SU-DHL-6 (cell line): Measurements from ENCODE around the gene MAGEB6B.

Experiments
- H2AFZ ChIP-seq: fragments of 200-600 bp; sonication (generic); 2 replicates; pipeline ENCODE4 v1.6.1; 2014; ENCODE audit warnings: low read depth, mild to moderate bottlenecking, moderate library complexity, mixed read lengths, antibody characterized with exemption, low read length; ENCODE audit not compliant: severe bottlenecking
- H3F3A ChIP-seq: fragments of 200-600 bp; shearing (Covaris generic); 2 replicates; pipeline ENCODE4 v1.6.0; 2016; ENCODE audit warnings: antibody characterized with exemption, mild to moderate bottlenecking; ENCODE audit not compliant: insufficient read depth
- H3K27ac ChIP-seq: fragments of 200-600 bp; sonication (generic); 2 replicates; pipeline ENCODE4 v1.5.1; 2016; ENCODE audit warnings: low read depth, mild to moderate bottlenecking, low read length, moderate library complexity, mixed read lengths
- H3K27me3 ChIP-seq: fragments of 200-600 bp; sonication (generic), shearing (Covaris generic); 2 replicates; pipeline ENCODE4 v1.6.0; 2014; ENCODE audit warnings: mild to moderate bottlenecking, low read length
- H3K36me3 ChIP-seq: fragments of 200-600 bp; sonication (generic); 2 replicates; pipeline ENCODE4 v1.6.1; 2014; ENCODE audit warnings: mild to moderate bottlenecking, low read length, mixed read lengths
- H3K4me2 ChIP-seq: fragments of 300-600, 200-600 bp; shearing (Covaris generic), sonication (generic); 2 replicates; pipeline ENCODE4 v1.6.0; 2014; ENCODE audit warnings: low read length, low read depth, mild to moderate bottlenecking; ENCODE audit not compliant: poor library complexity, severe bottlenecking
- H3K4me3 ChIP-seq: fragments of 200-600 bp; sonication (generic); 2 replicates; pipeline ENCODE4 v1.5.1; 2014; ENCODE audit warnings: antibody characterized with exemption, low read length, mild to moderate bottlenecking, mixed read lengths; ENCODE audit not compliant: insufficient read depth, poor library complexity, severe bottlenecking
- H3K79me2 ChIP-seq: fragments of 200-600 bp; sonication (generic); 2 replicates; pipeline ENCODE4 v1.6.1; 2014; ENCODE audit warnings: mild to moderate bottlenecking, low read length, moderate library complexity; ENCODE audit not compliant: insufficient read depth
- H3K9ac ChIP-seq: fragments of 200-600 bp; sonication (generic); 2 replicates; pipeline ENCODE4 v1.7.0; 2014; ENCODE audit warnings: mild to moderate bottlenecking, low read length
- H3K9me2 ChIP-seq: fragments of 200-600 bp; sonication (generic); replicated peaks from 2 replicates; pipeline ENCODE4 v1.6.1; 2014; ENCODE audit warnings: low read length; ENCODE audit not compliant: insufficient read depth
- H3K9me3 ChIP-seq: fragments of 200-600 bp; sonication (generic); 2 replicates; pipeline ENCODE4 v1.6.1; 2014; ENCODE audit warnings: low read length, mixed read lengths; ENCODE audit not compliant: insufficient read depth
- H4K20me1 ChIP-seq: fragments of 200-600 bp; sonication (generic); 2 replicates; pipeline ENCODE4 v1.6.1; 2014; ENCODE audit warnings: low read depth, mild to moderate bottlenecking, antibody characterized with exemption, low read length, moderate library complexity, mixed read lengths
- CTCF ChIP-seq: fragments of 200-600 bp; sonication (generic); IDR thresholded peaks from one replicate; pipeline ENCODE4 v1.5.1; 2017; ENCODE audit warnings: antibody characterized with exemption, mild to moderate bottlenecking, low read length, moderate library complexity; ENCODE audit not compliant: insufficient read depth, poor library complexity, severe bottlenecking
- EZH2phosphoT487 ChIP-seq: fragments of 200-600 bp; sonication (generic), shearing (Covaris generic); conservative IDR thresholded peaks from 2 replicates; pipeline ENCODE4 v1.6.1; 2018; ENCODE audit warnings: mild to moderate bottlenecking, antibody characterized with exemption, low read length, moderate library complexity, mixed read lengths

MAGEB6B gene

GRCh38 chrX:26160301-26160700 lies at the start of gene MAGEB6B:
MAGEB6B (plus strand) TSS chrX:26160601; CDS start chrX:26160601, 0 bp downstream.
- Histone ChIP-seq H3K79me2 (no peaks in the 10 kb centered on the region), H3K9me2 (no peaks in the 10 kb centered on the region), H3K27ac (no peak within 1 kb of the TSS), H3K9me3 (no peaks in the 10 kb centered on the region), H3K4me3 (no peak within 1 kb of the TSS), H3K4me2 (no peak within 1 kb of the TSS), H3K9ac (no peak within 1 kb of the TSS), H3F3A (no peaks in the 10 kb centered on the region), H3K27me3 (no peaks in the 10 kb centered on the region), H4K20me1 (no peaks in the 10 kb centered on the region), H2AFZ (no peak within 1 kb of the TSS), H3K36me3 (no peaks in the 10 kb centered on the region)
- TF ChIP-seq CTCF: no peak
- no peak for TF ChIP-seq EZH2phosphoT487

- Histone ChIP-seq H3K4me3 (no peak within 1 kb of the TSS), H3K36me3 (no peaks in the 10 kb centered on the region), H3K4me2 (no peak within 1 kb of the TSS), H3K9ac (no peak within 1 kb of the TSS), H3K27me3 (no peaks in the 10 kb centered on the region), H3K9me3 (no peaks in the 10 kb centered on the region), H3K27ac (no peak within 1 kb of the TSS), H2AFZ (no peak within 1 kb of the TSS), H3F3A (no peaks in the 10 kb centered on the region), H4K20me1 (no peaks in the 10 kb centered on the region), H3K79me2 (no peaks in the 10 kb centered on the region), H3K9me2 (no peaks in the 10 kb centered on the region)
- TF ChIP-seq CTCF: no peak
- TF ChIP-seq EZH2phosphoT487: no peak
Observed at GRCh38 chrX:26138274-26138673, 22.1 kb upstream of the MAGEB6B start, which contains the start of gene MAGEB18. MAGEB18 (plus strand) TSS chrX:26138343; CDS start chrX:26138986, 643 bp downstream.

GRCh38 chrX:26146024-26146423 lies 14.4 kb upstream of the MAGEB6B start:
- H3K27me3 ChIP-seq: no peaks in the 10 kb centered on the region
- H3K36me3 ChIP-seq: no peaks in the 10 kb centered on the region
- no peak overlapping the region for H3K9ac ChIP-seq
- no peak for TF ChIP-seq CTCF
- no peak for TF ChIP-seq EZH2phosphoT487
- no peak overlapping the region for H3K27ac ChIP-seq
- no peaks in the 10 kb centered on the region for H3F3A ChIP-seq
- H3K79me2 ChIP-seq: no peaks in the 10 kb centered on the region
- no peak overlapping the region for H3K4me2 ChIP-seq
- H3K9me3 ChIP-seq: no peaks in the 10 kb centered on the region
- no peak overlapping the region for H3K4me3 ChIP-seq
- H2AFZ ChIP-seq: no peak overlapping the region
- no peaks in the 10 kb centered on the region for H3K9me2 ChIP-seq
- no peaks in the 10 kb centered on the region for H4K20me1 ChIP-seq
